Measurements from ENCODE around the gene FAM193A. TPM values are rescaled to one million over a fixed set of nuclear protein-coding genes. Genes with fewer than 3 reads are reported as not detected.

The FAM193A gene
- total RNA-seq, 1 donor from 2014 or later: 19.8 TPM

GRCh38 chr4:2662598-2662997 lies 126.2 kb downstream of the FAM193A start:
- Histone ChIP-seq H3K4me3 (ENCODE audit: low read depth, low read length) (no peak overlapping the region), H3K36me3 (ENCODE audit: control insufficient read depth, insufficient read depth, low read length) (peaks cover 5% of the 10 kb centered on the region), H3K27me3 (ENCODE audit: control insufficient read depth, insufficient read depth, low read length) (no peaks in the 10 kb centered on the region)
- DNase-seq (ENCODE audit: low read depth): no peak
- no peak for TF ChIP-seq CTCF (IDR thresholded peaks at IDR 0.05; ENCODE audit: insufficient read depth, low read length, poor library complexity, severe bottlenecking)

- no peak for TF ChIP-seq CTCF (IDR thresholded peaks at IDR 0.05; ENCODE audit: insufficient read depth, low read length, poor library complexity, severe bottlenecking)
- DNase-seq (ENCODE audit: low read depth): no peak
- H3K27me3 ChIP-seq (ENCODE audit: control insufficient read depth, insufficient read depth, low read length): no peaks in the 10 kb centered on the region
- H3K36me3 ChIP-seq (ENCODE audit: control insufficient read depth, insufficient read depth, low read length): peaks cover 5% of the 10 kb centered on the region
- H3K4me3 ChIP-seq (ENCODE audit: low read depth, low read length): no peak overlapping the region
Measured at GRCh38 chr4:2663275-2663674, 126.8 kb downstream of the FAM193A start.

- no peaks in the 10 kb centered on the region for H3K27me3 ChIP-seq (ENCODE audit: control insufficient read depth, insufficient read depth, low read length)
- no peaks in the 10 kb centered on the region for H3K36me3 ChIP-seq (ENCODE audit: control insufficient read depth, insufficient read depth, low read length)
- TF ChIP-seq CTCF (IDR thresholded peaks at IDR 0.05; ENCODE audit: insufficient read depth, low read length, poor library complexity, severe bottlenecking): no peak
- H3K4me3 ChIP-seq (ENCODE audit: low read depth, low read length): no peak overlapping the region
- no peak for DNase-seq (ENCODE audit: low read depth)
Measured at GRCh38 chr4:2666722-2667247, 130.3 kb downstream of the FAM193A start.

GRCh38 chr4:2667428-2667827 lies 131.0 kb downstream of the FAM193A start:
- Histone ChIP-seq H3K4me3 (ENCODE audit: low read depth, low read length) (no peak overlapping the region), H3K36me3 (ENCODE audit: control insufficient read depth, insufficient read depth, low read length) (no peaks in the 10 kb centered on the region), H3K27me3 (ENCODE audit: control insufficient read depth, insufficient read depth, low read length) (no peaks in the 10 kb centered on the region)
- DNase-seq (ENCODE audit: low read depth): no peak
- no peak for TF ChIP-seq CTCF (IDR thresholded peaks at IDR 0.05; ENCODE audit: insufficient read depth, low read length, poor library complexity, severe bottlenecking)

- Histone ChIP-seq H3K36me3 (ENCODE audit: control insufficient read depth, insufficient read depth, low read length) (no peaks in the 10 kb centered on the region), H3K27me3 (ENCODE audit: control insufficient read depth, insufficient read depth, low read length) (no peaks in the 10 kb centered on the region), H3K4me3 (ENCODE audit: low read depth, low read length) (no peak overlapping the region)
- DNase-seq (ENCODE audit: low read depth): peak; percentile 53
- TF ChIP-seq CTCF (IDR thresholded peaks at IDR 0.05; ENCODE audit: insufficient read depth, low read length, poor library complexity, severe bottlenecking): no peak
Measured at GRCh38 chr4:2671267-2671895, 134.9 kb downstream of the FAM193A start.

- H3K36me3 ChIP-seq (ENCODE audit: control insufficient read depth, insufficient read depth, low read length): no peaks in the 10 kb centered on the region
- H3K27me3 ChIP-seq (ENCODE audit: control insufficient read depth, insufficient read depth, low read length): no peaks in the 10 kb centered on the region
- no peak for DNase-seq (ENCODE audit: low read depth)
- H3K4me3 ChIP-seq (ENCODE audit: low read depth, low read length): no peak overlapping the region
- TF ChIP-seq CTCF (IDR thresholded peaks at IDR 0.05; ENCODE audit: insufficient read depth, low read length, poor library complexity, severe bottlenecking): no peak
Measured at GRCh38 chr4:2672082-2672481, 135.6 kb downstream of the FAM193A start.

Measured in kidney epithelial cell (primary cell).